GM08714 (cell line): ENCODE data around the gene CTNND2.

Source experiments
- H3K4me3 ChIP-seq: fragments of 200-500 bp; sonication (Bioruptor generic); 2 replicates; pipeline ENCODE4 v1.5.1; 2014; ENCODE audit warnings: mild to moderate bottlenecking, low read length, inconsistent platforms
- ZNF274 ChIP-seq: IDR thresholded peaks from 2 replicates; pipeline ENCODE4 v1.6.1; 2012; ENCODE audit warnings: mild to moderate bottlenecking, low read depth, low read length

CTNND2 gene

GRCh38 chr5:11904265-11904906 lies at the start of gene CTNND2:
CTNND2 (minus strand) TSS chr5:11904446; CDS start chr5:11903853, 593 bp downstream.
- peak within 1 kb of the TSS; percentile 26; the same call in 1 of the 2 replicates for H3K4me3 ChIP-seq

GRCh38 chr5:11946317-11946716 lies 42.1 kb upstream of the CTNND2 start:
- H3K4me3 ChIP-seq = no peak overlapping the region
- no peak for TF ChIP-seq ZNF274

More at GRCh38 chr5:11904265-11904906, at the start of gene CTNND2:
- no peak for TF ChIP-seq ZNF274

- no peak for TF ChIP-seq ZNF274
- no peak overlapping the region for H3K4me3 ChIP-seq
Measured at GRCh38 chr5:11941566-11941965, 37.3 kb upstream of the CTNND2 start.

- no peak overlapping the region for H3K4me3 ChIP-seq
- no peak for TF ChIP-seq ZNF274
Measured at GRCh38 chr5:11931638-11932037, 27.4 kb upstream of the CTNND2 start.

GRCh38 chr5:11928909-11929308 lies 24.7 kb upstream of the CTNND2 start:
- TF ChIP-seq ZNF274 = no peak
- no peak overlapping the region for H3K4me3 ChIP-seq

GRCh38 chr5:11925701-11926100 lies 21.5 kb upstream of the CTNND2 start:
- TF ChIP-seq ZNF274 = no peak

GRCh38 chr5:11922394-11922793 lies 18.1 kb upstream of the CTNND2 start:
- no peak for TF ChIP-seq ZNF274
- no peak overlapping the region for H3K4me3 ChIP-seq

More at GRCh38 chr5:11925701-11926100, 21.5 kb upstream of the CTNND2 start:
- no peak overlapping the region for H3K4me3 ChIP-seq

GRCh38 chr5:11918463-11919045 lies 14.3 kb upstream of the CTNND2 start:
- TF ChIP-seq ZNF274 = no peak

GRCh38 chr5:11909471-11909870 lies 5.2 kb upstream of the CTNND2 start:
- TF ChIP-seq ZNF274 = no peak
- no peak overlapping the region for H3K4me3 ChIP-seq

More at GRCh38 chr5:11918463-11919045, 14.3 kb upstream of the CTNND2 start:
- H3K4me3 ChIP-seq = no peak overlapping the region

GRCh38 chr5:11906497-11906896 lies 2.3 kb upstream of the CTNND2 start:
- no peak for TF ChIP-seq ZNF274
- no peak overlapping the region for H3K4me3 ChIP-seq

- H3K4me3 ChIP-seq = no peak overlapping the region
Measured at GRCh38 chr5:11905206-11905605, 960 bp upstream of the CTNND2 start.

GRCh38 chr5:11903614-11904264 lies 507 bp downstream of the CTNND2 start:
- no peak for TF ChIP-seq ZNF274
- H3K4me3 ChIP-seq = peak overlapping the region; percentile 26; the same call in 1 of the 2 replicates

More at GRCh38 chr5:11905206-11905605, 960 bp upstream of the CTNND2 start:
- no peak for TF ChIP-seq ZNF274

- no peak for TF ChIP-seq ZNF274
Measured at GRCh38 chr5:11903121-11903613, 1.1 kb downstream of the CTNND2 start.

GRCh38 chr5:11902201-11902619 lies 2.0 kb downstream of the CTNND2 start:
- no peak for TF ChIP-seq ZNF274
- no peak overlapping the region for H3K4me3 ChIP-seq

More at GRCh38 chr5:11903121-11903613, 1.1 kb downstream of the CTNND2 start:
- H3K4me3 ChIP-seq = no peak overlapping the region; the same call in 1 of the 2 replicates

GRCh38 chr5:11898787-11899186 lies 5.5 kb downstream of the CTNND2 start:
- H3K4me3 ChIP-seq = no peak overlapping the region
- TF ChIP-seq ZNF274 = no peak

GRCh38 chr5:11897781-11898180 lies 6.5 kb downstream of the CTNND2 start:
- TF ChIP-seq ZNF274 = no peak

More at GRCh38 chr5:11897781-11898180, 6.5 kb downstream of the CTNND2 start:
- no peak overlapping the region for H3K4me3 ChIP-seq
